ENCODE results near the gene EXOSC1. TPM values are rescaled to one million over a fixed set of nuclear protein-coding genes. Genes with fewer than 3 reads are reported as not detected.

EXOSC1 gene
- total RNA-seq, 2 experiments from 2014 or later, result 54.9 to 64.0 TPM

DNA sequence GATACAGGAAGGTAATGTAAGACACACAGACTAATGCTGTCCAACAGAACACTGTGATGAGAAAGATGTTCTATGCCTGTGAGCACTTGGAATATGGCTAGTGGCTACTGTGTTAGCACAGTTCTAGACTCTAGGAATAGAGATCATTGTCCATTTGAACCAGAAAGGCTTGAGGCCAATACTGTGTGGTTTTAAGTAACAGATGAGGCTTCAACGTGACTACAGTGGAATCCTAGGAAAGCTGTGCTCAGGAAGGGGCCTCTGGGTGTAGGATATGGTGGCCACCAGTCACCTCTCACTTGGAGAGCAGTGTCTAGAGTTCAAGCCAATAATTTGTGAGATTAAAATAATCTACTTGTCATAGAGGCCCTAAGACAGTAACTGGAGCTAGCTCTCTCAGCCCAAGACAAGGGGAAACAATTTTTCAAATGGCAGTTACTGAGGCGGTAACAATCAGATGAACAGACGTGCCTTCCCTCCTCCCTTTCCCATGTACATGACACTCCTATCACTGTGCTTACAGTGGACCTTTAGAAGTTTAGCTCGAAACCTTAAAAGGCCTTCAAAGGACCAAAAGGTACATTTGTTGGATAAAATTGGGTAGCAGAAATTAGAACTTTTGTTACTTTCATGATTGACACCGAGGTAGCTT is 10.4 kb upstream of the EXOSC1 start:
- H3K9me3 Mint-ChIP-seq, result no peaks in the 10 kb centered on the region
- intact Hi-C loops (cut with micrococcal nuclease), result no loop called here
- DNase-seq, result no peak
- peaks cover 27% of the 10 kb centered on the region for H3K4me1 Mint-ChIP-seq (ENCODE audit: low read depth)
- CTCF ChIA-PET, result interaction anchor here (0.7 to 1.9 kb wide), 5 partner anchors 33 to 98 kb away, joined by 3 to 7 read pairs (median 5); no protein-coding TSS in a partner anchor
- peak overlapping the region; percentile 96 for H3K27ac Mint-ChIP-seq
- H3K4me3 Mint-ChIP-seq, result no peak overlapping the region
- no peaks in the 10 kb centered on the region for H3K27me3 Mint-ChIP-seq (ENCODE audit: low read depth)
- peaks cover 49% of the 10 kb centered on the region for H3K36me3 Mint-ChIP-seq (ENCODE audit: low read depth)

DNA sequence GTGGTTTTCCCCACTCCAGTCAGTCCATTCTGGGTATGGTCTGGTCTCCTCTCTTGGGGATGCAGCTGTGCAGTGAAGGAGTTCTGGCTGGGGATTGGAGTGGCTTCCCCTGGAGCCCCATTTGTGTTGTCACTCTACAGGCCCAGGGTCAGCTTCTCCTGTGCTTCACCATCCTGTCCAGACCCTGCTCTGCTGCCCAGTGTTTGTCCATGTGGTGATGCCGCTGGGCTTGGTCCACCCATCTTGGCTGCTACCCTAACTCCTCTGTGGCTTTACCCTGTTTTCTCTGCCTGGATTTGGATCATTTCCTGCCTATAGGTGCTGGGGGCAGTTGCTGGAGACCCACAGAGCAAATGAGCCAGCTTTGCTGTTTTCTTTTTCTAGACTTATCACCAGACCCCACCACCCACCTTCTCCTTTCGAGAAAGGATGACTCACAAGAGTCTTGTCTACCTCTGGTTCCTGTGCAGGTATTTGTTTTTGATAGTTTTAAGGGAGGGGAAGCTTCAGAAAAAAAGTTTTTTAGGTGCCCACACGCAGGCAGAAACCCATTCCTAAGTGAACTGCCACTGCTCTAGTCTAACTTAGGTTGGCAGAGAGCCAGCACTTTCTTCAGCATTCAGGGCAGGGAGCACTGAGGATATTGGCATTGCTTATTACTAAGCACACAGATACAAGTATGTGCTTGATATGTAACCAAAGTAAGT is 8.7 kb upstream of the EXOSC1 start:
- Mint-ChIP-seq H3K4me3 (no peak overlapping the region), H3K9me3 (no peaks in the 10 kb centered on the region), H3K4me1 (ENCODE audit: low read depth) (peaks cover 37% of the 10 kb centered on the region), H3K36me3 (ENCODE audit: low read depth) (peaks cover 41% of the 10 kb centered on the region), H3K27ac (peak overlapping the region; percentile 96), H3K27me3 (ENCODE audit: low read depth) (no peaks in the 10 kb centered on the region)
- intact Hi-C loops (cut with micrococcal nuclease), result no loop called here
- DNase-seq, result peak; percentile 46
- CTCF ChIA-PET, result interaction anchor here (0.8 to 1.9 kb wide), 6 partner anchors 9 to 99 kb away, joined by 3 to 6 read pairs (median 3); partner anchors contain the start of gene RRP12

DNA sequence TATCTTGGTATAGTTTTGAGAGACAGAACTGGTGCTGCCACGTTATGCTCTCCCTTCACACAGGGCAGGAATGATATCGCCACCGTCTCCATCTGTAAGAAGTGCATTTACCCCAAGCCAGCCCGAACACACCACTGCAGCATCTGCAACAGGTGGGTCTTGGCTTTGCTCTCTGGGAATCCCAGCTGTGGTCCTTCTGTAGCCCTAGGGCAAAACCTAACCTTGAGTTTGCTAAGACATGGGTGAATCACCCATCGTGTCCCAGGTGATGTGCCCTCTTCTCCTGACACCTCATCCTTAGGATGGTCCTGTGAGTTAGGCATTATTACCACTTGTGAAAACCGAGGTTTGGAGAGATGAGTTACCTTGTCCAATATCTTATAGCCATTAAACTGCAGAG is 6.5 kb upstream of the EXOSC1 start:
- CTCF ChIA-PET, result interaction anchor here (1.0 to 1.3 kb wide), 3 partner anchors 44 to 69 kb away, joined by 3 to 5 read pairs (median 3); no protein-coding TSS in a partner anchor
- no peak for DNase-seq

DNA sequence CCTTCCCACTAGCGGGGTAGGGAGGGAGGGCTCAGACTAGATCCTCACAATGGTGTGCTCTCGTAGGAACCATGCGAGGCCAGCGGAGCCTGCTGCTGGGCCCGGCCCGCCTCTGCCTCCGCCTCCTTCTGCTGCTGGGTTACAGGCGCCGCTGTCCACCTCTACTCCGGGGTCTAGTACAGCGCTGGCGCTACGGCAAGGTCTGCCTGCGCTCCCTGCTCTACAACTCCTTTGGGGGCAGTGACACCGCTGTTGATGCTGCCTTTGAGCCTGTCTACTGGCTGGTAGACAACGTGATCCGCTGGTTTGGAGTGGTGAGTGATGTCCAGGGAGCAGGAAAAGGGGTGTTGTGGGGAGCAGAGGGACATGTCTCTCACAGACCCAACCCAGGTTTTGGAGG is 5.8 kb upstream of the EXOSC1 start:
- no peaks in the 10 kb centered on the region for H3K9me3 Mint-ChIP-seq
- H3K27ac Mint-ChIP-seq, result no peak overlapping the region
- peaks cover 20% of the 10 kb centered on the region for H3K36me3 Mint-ChIP-seq (ENCODE audit: low read depth)
- H3K4me1 Mint-ChIP-seq (ENCODE audit: low read depth), result peaks cover 55% of the 10 kb centered on the region
- no peaks in the 10 kb centered on the region for H3K27me3 Mint-ChIP-seq (ENCODE audit: low read depth)
- CTCF ChIA-PET, result no interaction called here
- no peak for DNase-seq
- H3K4me3 Mint-ChIP-seq, result no peak overlapping the region
- intact Hi-C loops (cut with micrococcal nuclease), result no loop called here

More for the DNA sequence above, 6.5 kb upstream of the EXOSC1 start:
- peaks cover 28% of the 10 kb centered on the region for H3K36me3 Mint-ChIP-seq (ENCODE audit: low read depth)
- peaks cover 47% of the 10 kb centered on the region for H3K4me1 Mint-ChIP-seq (ENCODE audit: low read depth)
- no peak overlapping the region for H3K27ac Mint-ChIP-seq
- intact Hi-C loops (cut with micrococcal nuclease), result no loop called here
- no peak overlapping the region for H3K4me3 Mint-ChIP-seq
- no peaks in the 10 kb centered on the region for H3K27me3 Mint-ChIP-seq (ENCODE audit: low read depth)
- no peaks in the 10 kb centered on the region for H3K9me3 Mint-ChIP-seq

DNA sequence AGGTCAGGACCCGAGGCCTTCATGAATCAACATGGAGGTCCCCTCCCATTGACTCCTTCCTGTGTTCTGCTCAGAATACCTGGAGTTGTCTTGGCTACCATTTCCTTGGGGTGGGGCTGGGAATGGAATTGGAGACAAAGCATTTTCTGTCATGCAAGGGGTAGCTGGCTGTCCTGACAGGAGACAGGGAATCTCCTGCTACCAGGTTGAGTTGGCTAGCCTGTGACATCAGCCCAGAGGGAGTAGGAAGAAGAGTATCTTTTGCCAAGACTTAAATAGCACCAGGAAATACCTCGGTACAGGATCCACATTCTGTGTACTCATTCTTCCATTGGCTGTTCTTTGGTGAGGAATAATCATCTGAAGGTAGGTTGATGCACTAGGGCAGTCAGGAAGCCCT is 5.0 kb upstream of the EXOSC1 start:
- no peak overlapping the region for H3K4me3 Mint-ChIP-seq
- no peaks in the 10 kb centered on the region for H3K9me3 Mint-ChIP-seq
- no peaks in the 10 kb centered on the region for H3K27me3 Mint-ChIP-seq (ENCODE audit: low read depth)
- DNase-seq, result no peak
- H3K27ac Mint-ChIP-seq, result peak overlapping the region; percentile 57
- CTCF ChIA-PET, result no interaction called here
- H3K36me3 Mint-ChIP-seq (ENCODE audit: low read depth), result peaks cover 18% of the 10 kb centered on the region
- intact Hi-C loops (cut with micrococcal nuclease), result no loop called here
- H3K4me1 Mint-ChIP-seq (ENCODE audit: low read depth), result peaks cover 60% of the 10 kb centered on the region

DNA sequence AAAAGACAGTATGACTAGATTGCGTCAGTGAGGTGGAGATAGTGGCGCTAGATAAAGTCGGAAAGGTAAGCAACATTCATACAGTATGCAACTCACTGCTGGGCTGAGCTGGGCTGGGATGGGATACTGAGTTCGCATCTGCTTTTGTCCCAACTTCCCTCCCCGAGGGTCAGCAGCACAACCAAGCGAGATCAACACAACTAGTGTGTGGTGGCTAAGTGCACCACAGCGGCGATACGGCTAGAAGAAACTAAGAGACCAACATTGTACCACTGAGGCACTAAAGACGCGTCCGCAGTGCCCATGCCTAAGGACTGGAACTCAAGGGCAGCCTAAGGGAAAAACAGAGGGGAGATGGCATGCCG is 467 bp downstream of the EXOSC1 start:
- peak overlapping the region; percentile 80 for H3K27ac Mint-ChIP-seq
- no peak for DNase-seq
- peaks cover 9% of the 10 kb centered on the region for H3K36me3 Mint-ChIP-seq (ENCODE audit: low read depth)
- H3K4me1 Mint-ChIP-seq (ENCODE audit: low read depth), result peaks cover 46% of the 10 kb centered on the region
- CTCF ChIA-PET, result interaction anchor here (0.6 to 4.6 kb wide), 8 partner anchors 15 to 62 kb away, joined by 3 to 49 read pairs (median 5); partner anchors contain the start of gene RRP12
- intact Hi-C loops (cut with micrococcal nuclease), result loop anchor here (1.0 kb wide), 1 partner anchor 22 kb away; no protein-coding TSS in a partner anchor
- no peaks in the 10 kb centered on the region for H3K9me3 Mint-ChIP-seq
- H3K27me3 Mint-ChIP-seq (ENCODE audit: low read depth), result no peaks in the 10 kb centered on the region
- H3K4me3 Mint-ChIP-seq, result peak overlapping the region; percentile 86

DNA sequence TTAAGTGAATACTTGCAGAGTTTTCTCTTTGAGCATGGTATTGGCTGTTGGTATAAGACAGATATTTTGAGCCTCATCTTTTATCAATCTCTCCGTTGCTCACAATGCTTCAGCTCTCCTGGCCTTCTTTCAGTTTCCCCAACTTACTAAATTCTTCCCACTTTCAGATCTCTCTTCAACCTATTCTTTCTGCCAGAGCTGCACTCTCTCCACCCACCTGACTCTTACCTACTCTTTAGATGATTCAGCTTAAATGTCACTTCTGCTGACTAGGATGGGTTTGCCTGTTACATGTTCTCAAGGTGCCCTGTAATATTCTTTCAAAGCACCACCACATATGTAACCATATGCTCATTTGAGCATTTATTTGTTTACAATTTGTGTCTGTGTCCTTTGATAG is 1.6 kb downstream of the EXOSC1 start:
- H3K4me1 Mint-ChIP-seq (ENCODE audit: low read depth), result peaks cover 43% of the 10 kb centered on the region
- H3K27me3 Mint-ChIP-seq (ENCODE audit: low read depth), result no peaks in the 10 kb centered on the region
- no peaks in the 10 kb centered on the region for H3K9me3 Mint-ChIP-seq
- CTCF ChIA-PET, result interaction anchor here (0.7 to 4.6 kb wide), 11 partner anchors 9 to 43 kb away, joined by 3 to 49 read pairs (median 4); partner anchors contain the start of gene RRP12
- H3K36me3 Mint-ChIP-seq (ENCODE audit: low read depth), result peaks cover 9% of the 10 kb centered on the region
- no peak for DNase-seq
- H3K4me3 Mint-ChIP-seq, result peak overlapping the region; percentile 86
- peak overlapping the region; percentile 80 for H3K27ac Mint-ChIP-seq
- intact Hi-C loops (cut with micrococcal nuclease), result loop anchor here (1.0 kb wide), 1 partner anchor 10 kb away; no protein-coding TSS in a partner anchor

DNA sequence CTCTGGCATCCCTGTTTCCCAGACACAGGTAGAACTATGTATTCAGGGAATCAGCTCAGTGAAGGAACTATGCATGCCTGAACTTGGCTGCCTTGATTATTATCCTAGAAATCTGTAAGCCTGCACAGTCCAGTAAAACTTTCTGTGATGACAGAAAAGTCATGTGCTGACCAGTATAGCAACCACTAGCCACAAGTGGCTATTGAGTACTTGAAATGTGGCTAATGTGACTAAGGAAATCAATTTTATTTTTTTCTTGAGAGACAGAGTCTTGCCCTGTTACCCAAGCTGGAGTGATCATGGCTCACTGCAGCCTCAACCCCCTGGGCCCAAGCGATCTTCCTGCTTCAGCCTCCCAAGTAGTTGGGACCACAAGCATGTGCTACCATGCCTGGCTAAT is 3.5 kb downstream of the EXOSC1 start:
- no peaks in the 10 kb centered on the region for H3K9me3 Mint-ChIP-seq
- DNase-seq, result no peak
- CTCF ChIA-PET, result interaction anchor here (0.6 to 4.6 kb wide), 4 partner anchors 31 to 191 kb away, joined by 3 to 49 read pairs (median 6); no protein-coding TSS in a partner anchor
- no peak overlapping the region for H3K4me3 Mint-ChIP-seq
- H3K27me3 Mint-ChIP-seq (ENCODE audit: low read depth), result no peaks in the 10 kb centered on the region
- H3K27ac Mint-ChIP-seq, result peak overlapping the region; percentile 46
- peaks cover 33% of the 10 kb centered on the region for H3K4me1 Mint-ChIP-seq (ENCODE audit: low read depth)
- intact Hi-C loops (cut with micrococcal nuclease), result no loop called here
- H3K36me3 Mint-ChIP-seq (ENCODE audit: low read depth), result peaks cover 12% of the 10 kb centered on the region

DNA sequence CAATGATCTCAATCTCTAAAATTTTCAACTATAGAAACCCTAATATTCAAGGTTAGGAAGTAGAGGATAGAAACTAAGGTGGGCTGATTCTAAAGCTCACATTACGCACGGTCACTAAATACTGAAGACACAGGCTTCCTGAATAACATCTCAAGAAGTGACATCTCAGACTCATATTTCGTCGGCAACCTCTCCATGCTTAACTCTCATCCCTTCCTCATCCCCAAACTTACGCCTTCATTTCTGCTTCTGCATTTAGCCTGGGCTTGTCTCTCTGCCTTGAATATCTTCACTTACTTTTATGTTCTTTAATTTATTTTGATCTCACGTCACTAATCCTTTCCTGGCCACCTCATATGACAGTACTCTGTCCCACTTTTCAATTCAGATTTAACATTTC is 10.6 kb downstream of the EXOSC1 start:
- DNase-seq, result no peak
- Mint-ChIP-seq H3K27ac (peak overlapping the region; percentile 89), H3K9me3 (no peaks in the 10 kb centered on the region), H3K36me3 (ENCODE audit: low read depth) (peaks cover 31% of the 10 kb centered on the region), H3K27me3 (ENCODE audit: low read depth) (no peaks in the 10 kb centered on the region), H3K4me3 (no peak overlapping the region), H3K4me1 (ENCODE audit: low read depth) (peaks cover 10% of the 10 kb centered on the region)
- intact Hi-C loops (cut with micrococcal nuclease), result no loop called here
- CTCF ChIA-PET, result interaction anchor here (0.6 to 2.6 kb wide), 5 partner anchors 10 to 362 kb away, joined by 3 to 8 read pairs (median 6); no protein-coding TSS in a partner anchor

DNA sequence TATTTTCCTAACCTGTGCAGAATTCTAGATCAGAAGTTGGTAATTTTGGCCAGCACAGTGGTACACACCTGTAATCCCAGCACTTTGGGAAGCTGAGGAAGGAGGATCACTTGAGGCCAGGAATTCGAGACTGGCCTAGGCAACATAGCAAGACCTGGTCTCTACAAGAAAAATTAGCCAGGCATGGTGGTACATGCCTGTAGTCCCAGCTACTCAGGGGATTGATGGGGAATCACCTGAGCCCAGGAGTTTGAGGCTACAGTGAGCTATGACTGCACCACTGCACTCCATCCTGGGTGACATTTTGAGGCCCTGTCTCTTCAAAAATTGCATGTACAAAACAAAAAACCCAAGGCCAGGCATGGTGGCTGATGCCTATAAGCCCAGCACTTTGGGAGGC is 11.2 kb downstream of the EXOSC1 start:
- Mint-ChIP-seq H3K27me3 (ENCODE audit: low read depth) (no peaks in the 10 kb centered on the region), H3K36me3 (ENCODE audit: low read depth) (peaks cover 37% of the 10 kb centered on the region), H3K4me1 (ENCODE audit: low read depth) (peaks cover 14% of the 10 kb centered on the region), H3K9me3 (no peaks in the 10 kb centered on the region), H3K4me3 (no peak overlapping the region), H3K27ac (peak overlapping the region; percentile 89)
- no peak for DNase-seq
- intact Hi-C loops (cut with micrococcal nuclease), result loop anchor here (1.0 kb wide), 1 partner anchor 10 kb away; no protein-coding TSS in a partner anchor
- CTCF ChIA-PET, result interaction anchor here (0.6 to 2.6 kb wide), 7 partner anchors 10 to 362 kb away, joined by 3 to 8 read pairs (median 5); no protein-coding TSS in a partner anchor

DNA sequence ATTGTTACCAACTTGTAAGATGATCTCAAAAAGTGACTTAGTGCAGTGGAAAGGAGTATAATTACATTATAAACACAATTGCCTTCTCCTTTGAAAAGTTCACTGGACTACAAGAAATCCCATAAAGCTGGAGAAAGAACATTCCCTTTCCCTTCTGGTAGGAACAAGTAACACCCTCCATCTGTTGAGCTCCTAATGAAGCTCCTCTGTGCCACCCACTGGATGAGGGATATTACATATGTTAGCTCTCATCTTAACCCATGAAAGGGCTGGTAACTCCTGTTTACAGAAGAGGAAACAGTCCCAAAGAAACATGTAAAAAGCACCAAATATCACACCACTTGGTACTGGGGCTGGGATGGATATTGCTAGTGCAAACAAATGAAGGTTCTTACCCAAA is 11.8 kb downstream of the EXOSC1 start:
- intact Hi-C loops (cut with micrococcal nuclease), result loop anchor here (1.0 kb wide), 1 partner anchor 10 kb away; no protein-coding TSS in a partner anchor
- H3K27me3 Mint-ChIP-seq (ENCODE audit: low read depth), result no peaks in the 10 kb centered on the region
- peaks cover 19% of the 10 kb centered on the region for H3K4me1 Mint-ChIP-seq (ENCODE audit: low read depth)
- H3K4me3 Mint-ChIP-seq, result no peak overlapping the region
- peak overlapping the region; percentile 89 for H3K27ac Mint-ChIP-seq
- no peak for DNase-seq
- peaks cover 42% of the 10 kb centered on the region for H3K36me3 Mint-ChIP-seq (ENCODE audit: low read depth)
- CTCF ChIA-PET, result interaction anchor here (0.6 to 2.6 kb wide), 7 partner anchors 19 to 361 kb away, joined by 3 to 8 read pairs (median 6); no protein-coding TSS in a partner anchor
- no peaks in the 10 kb centered on the region for H3K9me3 Mint-ChIP-seq

DNA sequence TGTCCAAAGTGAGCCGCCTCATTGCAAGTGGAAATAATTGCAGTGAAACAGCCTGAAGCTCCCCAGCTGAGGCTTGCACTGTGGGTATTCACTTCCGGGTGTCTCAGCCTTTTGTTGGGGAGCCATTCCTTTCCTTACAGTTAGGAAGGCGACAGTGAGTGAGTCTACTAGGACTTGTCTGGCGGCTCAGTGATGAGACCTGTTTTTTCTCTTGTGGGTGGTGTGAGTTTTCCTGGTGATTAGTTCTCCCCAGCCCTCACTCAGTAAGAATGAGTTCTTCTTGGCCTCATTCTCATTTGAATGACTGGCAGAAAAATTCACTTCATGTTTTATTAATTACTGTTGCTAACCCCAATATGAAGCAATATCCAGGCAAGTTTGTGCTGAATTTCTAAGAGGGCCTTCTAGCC is 17.2 kb downstream of the EXOSC1 start:
- H3K27me3 Mint-ChIP-seq (ENCODE audit: low read depth), result no peaks in the 10 kb centered on the region
- peak overlapping the region; percentile 88 for H3K4me3 Mint-ChIP-seq
- H3K27ac Mint-ChIP-seq, result peak overlapping the region; percentile 97
- DNase-seq, result peak; percentile 45
- intact Hi-C loops (cut with micrococcal nuclease), result loop anchor here (1.0 to 5.0 kb wide), 3 partner anchors 18 to 841 kb away; partner anchors contain the start of genes EXOSC1, TM9SF3 and ZDHHC16
- CTCF ChIA-PET, result interaction anchor here (0.6 to 3.5 kb wide), 6 partner anchors 8 to 36 kb away, joined by 3 to 16 read pairs (median 5); partner anchors contain the start of gene RRP12
- peaks cover 36% of the 10 kb centered on the region for H3K4me1 Mint-ChIP-seq (ENCODE audit: low read depth)
- peaks cover 63% of the 10 kb centered on the region for H3K36me3 Mint-ChIP-seq (ENCODE audit: low read depth)
- H3K9me3 Mint-ChIP-seq, result no peaks in the 10 kb centered on the region
